ENCODE results near the gene FBXO44. TPM values are rescaled to one million over a fixed set of nuclear protein-coding genes. Genes with fewer than 3 reads are reported as not detected.

The FBXO44 gene
- polyA plus RNA-seq, 3 donors: 13.7 to 20.4 (median 17.9) TPM

GRCh38 chr1:11700601-11701467 lies 46.2 kb downstream of the FBXO44 start:
- DNase-seq (ENCODE audit: extremely low read depth in 1 of 11, low read depth in 9 of 11, low spot score in 4 of 11): no peak

GRCh38 chr1:11701551-11701961 lies 46.9 kb downstream of the FBXO44 start:
- DNase-seq (ENCODE audit: extremely low read depth in 1 of 11, low read depth in 9 of 11, low spot score in 4 of 11): no peak

GRCh38 chr1:11701981-11702803 lies 47.5 kb downstream of the FBXO44 start:
- DNase-seq (ENCODE audit: extremely low read depth in 1 of 11, low read depth in 9 of 11, low spot score in 4 of 11): no peak

- no peak for DNase-seq (ENCODE audit: extremely low read depth in 1 of 11, low read depth in 9 of 11, low spot score in 4 of 11)
Measured at GRCh38 chr1:11703357-11704193, 48.9 kb downstream of the FBXO44 start.

GRCh38 chr1:11704194-11704529 lies 49.5 kb downstream of the FBXO44 start:
- DNase-seq (ENCODE audit: extremely low read depth in 1 of 11, low read depth in 9 of 11, low spot score in 4 of 11): no peak

- DNase-seq (ENCODE audit: extremely low read depth in 1 of 11, low read depth in 9 of 11, low spot score in 4 of 11): no peak
Measured at GRCh38 chr1:11704691-11705475, 50.2 kb downstream of the FBXO44 start.

- DNase-seq (ENCODE audit: extremely low read depth in 1 of 11, low read depth in 9 of 11, low spot score in 4 of 11): no peak
Measured at GRCh38 chr1:11705596-11705995, 50.9 kb downstream of the FBXO44 start.

- DNase-seq (ENCODE audit: extremely low read depth in 1 of 11, low read depth in 9 of 11, low spot score in 4 of 11): no peak
Measured at GRCh38 chr1:11706292-11706691, 51.6 kb downstream of the FBXO44 start.

GRCh38 chr1:11707621-11708276 lies 53.1 kb downstream of the FBXO44 start:
- DNase-seq (ENCODE audit: extremely low read depth in 1 of 11, low read depth in 9 of 11, low spot score in 4 of 11): no peak

- DNase-seq (ENCODE audit: extremely low read depth in 1 of 11, low read depth in 9 of 11, low spot score in 4 of 11): no peak
Measured at GRCh38 chr1:11708554-11709350, 54.1 kb downstream of the FBXO44 start.

GRCh38 chr1:11711490-11711889 lies 56.8 kb downstream of the FBXO44 start:
- DNase-seq (ENCODE audit: extremely low read depth in 1 of 11, low read depth in 9 of 11, low spot score in 4 of 11): no peak

- DNase-seq (ENCODE audit: extremely low read depth in 1 of 11, low read depth in 9 of 11, low spot score in 4 of 11): no peak
Measured at GRCh38 chr1:11712285-11712684, 57.6 kb downstream of the FBXO44 start.

Other genes with a start within 250 kb of the FBXO44 start
- gene DISP3, start 175.7 kb upstream of the FBXO44 start, polyA plus RNA-seq (ENCODE audit: insufficient read length in 3 of 3): 1 to 10 TPM in 2 of 3 donors, under 1 TPM in 1; 0.72 to 2.1 (median 1.8) TPM
- 1 to 10 TPM; 1.1 to 2.0 (median 1.7) TPM for gene FBXO2, start 448 bp upstream of the FBXO44 start, polyA plus RNA-seq (ENCODE audit: insufficient read length in 3 of 3)
- gene FBXO6, start 9.3 kb downstream of the FBXO44 start, polyA plus RNA-seq (ENCODE audit: insufficient read length in 3 of 3): 1 to 10 TPM; 2.9 to 6.0 (median 5.2) TPM
- gene MAD2L2, start 26.3 kb downstream of the FBXO44 start, polyA plus RNA-seq (ENCODE audit: insufficient read length in 3 of 3): 10 to 100 TPM; 41.1 to 52.2 (median 44.7) TPM
- gene DRAXIN, start 36.8 kb downstream of the FBXO44 start, polyA plus RNA-seq (ENCODE audit: insufficient read length in 3 of 3): 1 to 10 TPM; 1.1 to 1.4 (median 1.2) TPM
- gene AGTRAP, start 81.3 kb downstream of the FBXO44 start, polyA plus RNA-seq (ENCODE audit: insufficient read length in 3 of 3): 10 to 100 TPM; 33.2 to 50.2 (median 50.0) TPM
- gene C1orf167, start 107.3 kb downstream of the FBXO44 start, polyA plus RNA-seq (ENCODE audit: insufficient read length in 3 of 3): under 1 TPM in 1 of 3 donors, not detected in 2; 0.32 TPM
- gene MTHFR, start 151.1 kb downstream of the FBXO44 start, polyA plus RNA-seq (ENCODE audit: insufficient read length in 3 of 3): 10 to 100 TPM; 18.1 to 24.7 (median 20.5) TPM
- gene CLCN6, start 151.3 kb downstream of the FBXO44 start, polyA plus RNA-seq (ENCODE audit: insufficient read length in 3 of 3): 10 to 100 TPM; 18.5 to 27.3 (median 19.1) TPM
- under 1 TPM; 0.33 to 0.85 (median 0.50) TPM for gene NPPA, start 192.9 kb downstream of the FBXO44 start, polyA plus RNA-seq (ENCODE audit: insufficient read length in 3 of 3)
- not detected for gene NPPB, start 204.1 kb downstream of the FBXO44 start, polyA plus RNA-seq (ENCODE audit: insufficient read length in 3 of 3)